Bronchial epithelial cell (primary cell): ENCODE measurements around the gene ANKRD49. TPM values are rescaled to one million over a fixed set of nuclear protein-coding genes. Genes with fewer than 3 reads are reported as not detected.

Experiments used
- DNase-seq: peaks from one replicate; pipeline ENCODE4 v3.0.0-alpha.2; 2010; ENCODE audit warnings: low read depth
- FAIRE-seq: peaks from 2 replicates; lab custom pipeline; 2011; peaks lifted over from hg19 to GRCh38; lab: Jason Lieb, UNC
- H3K27me3 ChIP-seq: 2 replicates; pipeline ENCODE4 v1.5.1; 2011; ENCODE audit warnings: low read length; ENCODE audit not compliant: control insufficient read depth, insufficient read depth
- H3K36me3 ChIP-seq: 2 replicates; pipeline ENCODE4 v1.5.1; 2011; ENCODE audit warnings: low read length; ENCODE audit not compliant: control insufficient read depth, insufficient read depth
- H3K4me3 ChIP-seq: 2 replicates; pipeline ENCODE4 v1.5.1; 2011; ENCODE audit warnings: mild to moderate bottlenecking, low read depth, low read length, control low read depth
- total RNA-seq: library from RNA; depleted of rRNA; stranded (reverse); fragments of >200 nt; gene quantifications from 2 replicates; pipeline ENCODE4 v1.2.1, GENCODE V29; 2014
- TF ChIP-seq, protein P1 (sequence below): IDR thresholded peaks from 2 replicates; pipeline ENCODE4 v1.5.1; 2011; ENCODE audit warnings: mild to moderate bottlenecking, moderate library complexity, low read length, control low read depth, inconsistent platforms; ENCODE audit not compliant: insufficient read depth, severe bottlenecking

Gene ANKRD49
- total RNA-seq, 1 donor from 2014 or later, result 17.1 TPM

- Histone ChIP-seq H3K27me3 (no peaks in the 10 kb centered on the region), H3K4me3 (no peak overlapping the region), H3K36me3 (no peaks in the 10 kb centered on the region)
- no peak for DNase-seq
- TF ChIP-seq, protein P1, sequence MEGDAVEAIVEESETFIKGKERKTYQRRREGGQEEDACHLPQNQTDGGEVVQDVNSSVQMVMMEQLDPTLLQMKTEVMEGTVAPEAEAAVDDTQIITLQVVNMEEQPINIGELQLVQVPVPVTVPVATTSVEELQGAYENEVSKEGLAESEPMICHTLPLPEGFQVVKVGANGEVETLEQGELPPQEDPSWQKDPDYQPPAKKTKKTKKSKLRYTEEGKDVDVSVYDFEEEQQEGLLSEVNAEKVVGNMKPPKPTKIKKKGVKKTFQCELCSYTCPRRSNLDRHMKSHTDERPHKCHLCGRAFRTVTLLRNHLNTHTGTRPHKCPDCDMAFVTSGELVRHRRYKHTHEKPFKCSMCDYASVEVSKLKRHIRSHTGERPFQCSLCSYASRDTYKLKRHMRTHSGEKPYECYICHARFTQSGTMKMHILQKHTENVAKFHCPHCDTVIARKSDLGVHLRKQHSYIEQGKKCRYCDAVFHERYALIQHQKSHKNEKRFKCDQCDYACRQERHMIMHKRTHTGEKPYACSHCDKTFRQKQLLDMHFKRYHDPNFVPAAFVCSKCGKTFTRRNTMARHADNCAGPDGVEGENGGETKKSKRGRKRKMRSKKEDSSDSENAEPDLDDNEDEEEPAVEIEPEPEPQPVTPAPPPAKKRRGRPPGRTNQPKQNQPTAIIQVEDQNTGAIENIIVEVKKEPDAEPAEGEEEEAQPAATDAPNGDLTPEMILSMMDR, result no peak
- FAIRE-seq, result no peak
Measured at GRCh38 chr11:94536386-94536785, 42.6 kb downstream of the ANKRD49 start.

DNA sequence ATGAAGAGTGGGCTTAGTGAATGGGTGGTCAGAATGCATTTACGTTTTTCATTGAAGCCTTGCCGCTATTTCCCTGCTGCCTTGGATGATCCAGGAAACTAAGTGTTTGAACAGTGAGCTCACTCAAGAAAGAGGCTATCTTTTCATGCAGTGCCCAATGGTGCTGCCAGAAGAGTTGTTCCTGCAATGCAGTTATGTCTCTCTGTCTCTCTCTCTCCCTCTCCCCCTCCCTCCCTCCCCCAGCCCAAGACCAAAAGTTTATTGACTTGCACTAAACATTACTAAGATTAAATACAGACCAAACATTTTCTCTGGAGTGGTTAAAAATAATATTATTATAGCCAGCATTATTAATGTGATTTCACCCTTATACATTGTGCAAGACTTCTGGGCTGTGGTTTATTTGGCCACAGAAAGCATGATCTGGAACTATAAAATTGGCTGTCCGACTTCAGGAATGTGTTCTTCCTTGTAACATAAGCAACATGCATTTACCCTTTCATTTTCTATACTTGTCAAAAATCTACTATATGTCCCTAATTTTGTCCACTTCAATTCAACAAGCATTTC is 43.3 kb downstream of the ANKRD49 start:
- DNase-seq (no peak), FAIRE-seq (no peak)
- Histone ChIP-seq H3K36me3 (no peaks in the 10 kb centered on the region), H3K27me3 (no peaks in the 10 kb centered on the region), H3K4me3 (no peak overlapping the region)
- TF ChIP-seq, protein P1, result no peak

DNA sequence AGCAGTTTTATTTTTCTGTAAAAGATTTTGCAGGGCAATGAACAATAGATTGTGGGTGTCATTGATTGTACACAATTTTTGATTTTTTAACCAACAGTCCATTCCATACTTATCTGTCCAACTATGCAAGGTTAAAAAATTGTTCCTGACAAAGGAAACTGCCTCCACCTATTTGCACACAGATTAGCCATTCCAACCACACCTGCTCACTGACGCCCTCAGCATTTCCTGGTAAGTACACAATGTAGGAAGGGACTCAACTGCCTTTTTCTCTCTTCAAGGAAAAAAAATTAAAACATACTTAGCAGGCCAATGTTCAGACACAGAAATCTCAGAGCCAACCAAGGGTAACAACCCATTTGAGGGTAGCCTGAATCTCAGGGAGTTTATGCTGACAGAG is 45.6 kb downstream of the ANKRD49 start:
- FAIRE-seq, result no peak
- H3K36me3 ChIP-seq, result no peaks in the 10 kb centered on the region
- TF ChIP-seq, protein P1, result no peak

GRCh38 chr11:94543695-94544645 is 50.2 kb downstream of the ANKRD49 start, which contains the start of gene FUT4:
TSS of gene FUT4 (plus strand) at chr11:94543921. CDS start at chr11:94544134, 213 bp downstream.
- TF ChIP-seq, protein P1, result no peak
- peak; percentile 57 for DNase-seq
- Histone ChIP-seq H3K36me3 (no peaks in the 10 kb centered on the region), H3K4me3 (peak within 1 kb of the TSS; percentile 40), H3K27me3 (no peaks in the 10 kb centered on the region)
- no peak for FAIRE-seq

More for the DNA sequence above, 45.6 kb downstream of the ANKRD49 start:
- Histone ChIP-seq H3K4me3 (no peak overlapping the region), H3K27me3 (no peaks in the 10 kb centered on the region)
- DNase-seq, result peak; percentile 35

DNA sequence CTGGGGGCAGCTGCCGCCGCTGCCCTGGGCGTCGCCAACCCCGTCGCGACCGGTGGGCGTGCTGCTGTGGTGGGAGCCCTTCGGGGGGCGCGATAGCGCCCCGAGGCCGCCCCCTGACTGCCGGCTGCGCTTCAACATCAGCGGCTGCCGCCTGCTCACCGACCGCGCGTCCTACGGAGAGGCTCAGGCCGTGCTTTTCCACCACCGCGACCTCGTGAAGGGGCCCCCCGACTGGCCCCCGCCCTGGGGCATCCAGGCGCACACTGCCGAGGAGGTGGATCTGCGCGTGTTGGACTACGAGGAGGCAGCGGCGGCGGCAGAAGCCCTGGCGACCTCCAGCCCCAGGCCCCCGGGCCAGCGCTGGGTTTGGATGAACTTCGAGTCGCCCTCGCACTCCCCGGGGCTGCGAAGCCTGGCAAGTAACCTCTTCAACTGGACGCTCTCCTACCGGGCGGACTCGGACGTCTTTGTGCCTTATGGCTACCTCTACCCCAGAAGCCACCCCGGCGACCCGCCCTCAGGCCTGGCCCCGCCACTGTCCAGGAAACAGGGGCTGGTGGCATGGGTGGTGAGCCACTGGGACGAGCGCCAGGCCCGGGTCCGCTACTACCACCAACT is 51.0 kb downstream of the ANKRD49 start:
- FAIRE-seq, result no peak
- Histone ChIP-seq H3K36me3 (no peaks in the 10 kb centered on the region), H3K4me3 (peak overlapping the region; percentile 40), H3K27me3 (no peaks in the 10 kb centered on the region)
- DNase-seq, result no peak
- TF ChIP-seq, protein P1, result no peak
